Epithelial cell of proximal tubule (primary cell): ENCODE measurements around the gene FBXO30. TPM values are rescaled to one million over a fixed set of nuclear protein-coding genes. Genes with fewer than 3 reads are reported as not detected.

Source experiments
- DNase-seq: peaks from one replicate; pipeline ENCODE4 v3.0.0-alpha.2; 2011; ENCODE audit warnings: low read depth
- H3K4me3 ChIP-seq: 2 replicates; pipeline ENCODE4 v1.5.1; 2011; ENCODE audit warnings: low read depth, mild to moderate bottlenecking, low read length
- CTCF ChIP-seq: conservative IDR thresholded peaks from 2 replicates; pipeline ENCODE4 v1.5.1; 2012; ENCODE audit warnings: low read depth, mild to moderate bottlenecking, low read length
- total RNA-seq: library from RNA; depleted of rRNA; stranded (reverse); fragments of >200 nt; gene quantifications from 2 replicates; pipeline ENCODE4 v1.2.3, GENCODE V29; 2015

The FBXO30 gene
- total RNA-seq, 1 donor from 2014 or later: 4.3 TPM

- no peak overlapping the region for H3K4me3 ChIP-seq
- peak; percentile 30 for TF ChIP-seq CTCF
- DNase-seq: no peak
These were observed 53.0 kb downstream of the FBXO30 start for GRCh38 chr6:145761584-145761983.

- H3K4me3 ChIP-seq: no peak overlapping the region
- TF ChIP-seq CTCF: no peak
- DNase-seq: no peak
These were observed 56.5 kb downstream of the FBXO30 start for GRCh38 chr6:145758113-145758512.

GRCh38 chr6:145756170-145756662 is 58.4 kb downstream of the FBXO30 start:
- DNase-seq: no peak

GRCh38 chr6:145755682-145756081 is 58.9 kb downstream of the FBXO30 start:
- TF ChIP-seq CTCF: no peak
- H3K4me3 ChIP-seq: no peak overlapping the region
- no peak for DNase-seq

More at GRCh38 chr6:145756170-145756662, 58.4 kb downstream of the FBXO30 start:
- no peak for TF ChIP-seq CTCF
- H3K4me3 ChIP-seq: no peak overlapping the region

- DNase-seq: no peak
- no peak overlapping the region for H3K4me3 ChIP-seq
- no peak for TF ChIP-seq CTCF
These were observed 62.0 kb downstream of the FBXO30 start for GRCh38 chr6:145752638-145753037.

GRCh38 chr6:145749632-145750031 is 65.0 kb downstream of the FBXO30 start:
- H3K4me3 ChIP-seq: no peak overlapping the region
- no peak for TF ChIP-seq CTCF
- DNase-seq: peak; percentile 70

- no peak for DNase-seq
- TF ChIP-seq CTCF: no peak
- H3K4me3 ChIP-seq: no peak overlapping the region
These were observed 68.7 kb downstream of the FBXO30 start for GRCh38 chr6:145745861-145746260.
